HepG2 (cell line): Measurements from ENCODE around the gene ITIH3. TPM values are rescaled to one million over a fixed set of nuclear protein-coding genes. Genes with fewer than 3 reads are reported as not detected.

Experiments used
- GLI4 ChIP-seq: sonication (generic); formaldehyde crosslinking; IDR thresholded peaks from 2 replicates; pipeline ENCODE4 v1.5.1; 2020; ENCODE audit warnings: missing genetic modification reagents, mild to moderate bottlenecking, moderate library complexity, borderline replicate concordance
- HMGA1 ChIP-seq: sonication (generic); formaldehyde crosslinking; conservative IDR thresholded peaks from 2 replicates; pipeline ENCODE4 v1.4.0; 2020; ENCODE audit warnings: missing genetic modification reagents
- NFYC ChIP-seq: IDR thresholded peaks from 2 replicates; pipeline ENCODE4 v1.6.1; 2016; ENCODE audit warnings: missing genetic modification reagents, missing compliant biosample characterization
- SYNCRIP ChIP-seq: fragments of 200-400 bp; formaldehyde crosslinking; IDR thresholded peaks from 2 replicates; pipeline ENCODE4 v1.6.1; 2018; ENCODE audit warnings: mild to moderate bottlenecking, low read depth, low read length; ENCODE audit not compliant: insufficient read depth
- XBP1 ChIP-seq: sonication (generic); formaldehyde crosslinking; IDR thresholded peaks from 2 replicates; pipeline ENCODE4 v1.5.0; 2020; ENCODE audit warnings: missing genetic modification reagents
- YY1 ChIP-seq: IDR thresholded peaks from 2 replicates; pipeline ENCODE4 v1.6.1; 2011; ENCODE audit warnings: low read length, low read depth, moderate library complexity, mild to moderate bottlenecking; ENCODE audit not compliant: insufficient read depth, insufficient replicate concordance
- ZBTB21 ChIP-seq: sonication (generic); formaldehyde crosslinking; IDR thresholded peaks from 2 replicates; pipeline ENCODE4 v1.4.0; 2020; ENCODE audit warnings: missing genetic modification reagents
- ZSCAN9 ChIP-seq: IDR thresholded peaks from 2 replicates; pipeline ENCODE4 v1.6.1; 2016; ENCODE audit warnings: borderline replicate concordance
- polyA plus RNA-seq, 8 experiments: library from polyadenylated mRNA; depleted of rRNA in 3 of 8; stranded (reverse) in 7 of 8; unstranded in 1 of 8; fragments of >200 nt; fragmentation: Illumina TruSeq in 4 of 8; extraction: Trizol in 4 of 8; gene quantifications; 2 replicates each; pipeline versions ENCODE4 v1.2.1 to v1.2.3, GENCODE V29; 2011 to 2016; ENCODE audit warnings: low read depth in 4 of 8, missing spikeins in 1 of 8, mixed read lengths in 1 of 8; ENCODE audit not compliant: insufficient read depth in 1 of 8
- total RNA-seq, 5 experiments: library from RNA; depleted of rRNA; stranded (reverse); fragments of >200 nt; fragmentation: Illumina TruSeq; extraction: Trizol; gene quantifications; 2 replicates each; pipeline ENCODE4 v1.2.3, GENCODE V29; 2016; ENCODE audit warnings: low read depth in 1 of 5
- TF ChIP-seq, protein P1 (sequence below): sonication (generic); formaldehyde crosslinking; IDR thresholded peaks from 2 replicates; pipeline ENCODE4 v1.5.1; 2020; ENCODE audit warnings: mild to moderate bottlenecking, missing genetic modification reagents, moderate library complexity
- TF ChIP-seq, protein P2 (sequence below): sonication (generic); formaldehyde crosslinking; IDR thresholded peaks from 2 replicates; pipeline ENCODE4 v1.8.0; 2022; ENCODE audit warnings: mild to moderate bottlenecking, missing genetic modification reagents, moderate library complexity
- TF ChIP-seq, protein P3 (sequence below): sonication (generic); formaldehyde crosslinking; IDR thresholded peaks from 2 replicates; pipeline ENCODE4 v1.4.0; 2020; ENCODE audit warnings: missing genetic modification reagents, borderline replicate concordance
- TF ChIP-seq, protein P4 (sequence below): sonication (generic); formaldehyde crosslinking; IDR thresholded peaks from 2 replicates; pipeline ENCODE4 v1.4.0; 2020; ENCODE audit warnings: missing genetic modification reagents
- TF ChIP-seq, protein P5 (sequence below): sonication (generic); formaldehyde crosslinking; IDR thresholded peaks from 2 replicates; pipeline ENCODE4 v1.4.0; 2020; ENCODE audit warnings: mild to moderate bottlenecking, missing genetic modification reagents
- TF ChIP-seq, protein P6 (sequence below): IDR thresholded peaks from 2 replicates; pipeline ENCODE4 v1.6.1; 2016; ENCODE audit warnings: low read depth

The ITIH3 gene
- total and polyA plus RNA-seq, 2 of the 13 experiments (the other 11 are each of a cell fraction or from before 2014, with no cell fraction given): 105 to 632 TPM

DNA sequence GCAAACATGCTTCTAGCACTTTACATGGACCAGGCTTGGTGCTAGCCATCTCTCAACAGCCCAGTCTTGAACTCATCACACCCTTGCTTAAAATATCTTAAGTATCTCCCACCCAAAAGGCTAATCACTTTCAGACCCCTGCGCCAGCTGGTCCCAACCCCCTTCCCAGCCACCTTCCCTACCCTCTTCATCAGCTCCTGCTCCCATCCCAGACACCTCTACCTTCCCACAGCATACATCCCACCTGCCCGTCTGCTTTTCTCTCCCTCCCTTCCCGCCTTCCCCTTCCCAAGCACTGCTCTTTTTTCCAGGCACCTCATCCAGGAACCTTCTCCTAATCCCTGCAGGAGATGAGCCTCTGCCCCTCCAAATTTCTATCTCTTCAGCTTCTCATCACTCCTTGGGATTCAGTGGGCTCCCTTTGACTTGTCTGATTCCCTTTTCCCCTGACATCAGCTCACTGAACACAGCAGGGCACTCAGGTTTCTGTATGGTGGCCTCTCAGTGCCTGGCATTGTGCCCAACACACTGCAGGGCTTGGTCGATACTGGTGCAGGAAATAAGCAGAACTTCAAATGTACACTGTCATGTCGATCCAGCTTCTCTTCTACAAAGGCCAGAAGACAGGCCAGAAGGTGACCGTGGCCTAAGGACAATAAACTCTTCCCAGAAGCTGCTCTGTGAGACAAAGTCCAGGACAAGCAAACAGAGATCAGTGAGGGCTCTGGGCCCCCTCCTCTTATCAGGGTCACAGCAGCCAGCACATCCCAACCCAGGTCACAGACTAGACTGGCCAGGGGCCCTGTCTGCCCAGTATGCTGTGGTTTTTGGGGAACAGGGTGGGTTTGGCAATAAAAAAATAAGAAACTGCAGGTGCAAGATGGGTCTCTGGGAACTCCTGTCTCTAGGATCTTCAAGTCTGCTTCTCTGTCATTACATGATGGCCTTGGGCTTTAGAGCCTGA is 19.4 kb upstream of the ITIH3 start (continued):
- no peak for TF ChIP-seq XBP1 (CRISPR knock-in tag)
- 0 out of 2 replicates have a peak, but pooled peaks have one; percentile 63 for TF ChIP-seq ZSCAN9
- TF ChIP-seq NFYC (CRISPR knock-in tag): no peak; the same call in 1 of the 2 replicates
- TF ChIP-seq, protein P1, sequence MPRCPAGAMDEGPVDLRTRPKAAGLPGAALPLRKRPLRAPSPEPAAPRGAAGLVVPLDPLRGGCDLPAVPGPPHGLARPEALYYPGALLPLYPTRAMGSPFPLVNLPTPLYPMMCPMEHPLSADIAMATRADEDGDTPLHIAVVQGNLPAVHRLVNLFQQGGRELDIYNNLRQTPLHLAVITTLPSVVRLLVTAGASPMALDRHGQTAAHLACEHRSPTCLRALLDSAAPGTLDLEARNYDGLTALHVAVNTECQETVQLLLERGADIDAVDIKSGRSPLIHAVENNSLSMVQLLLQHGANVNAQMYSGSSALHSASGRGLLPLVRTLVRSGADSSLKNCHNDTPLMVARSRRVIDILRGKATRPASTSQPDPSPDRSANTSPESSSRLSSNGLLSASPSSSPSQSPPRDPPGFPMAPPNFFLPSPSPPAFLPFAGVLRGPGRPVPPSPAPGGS (CRISPR knock-in tag): 0 out of 2 replicates have a peak, but pooled peaks have one; percentile 62
- TF ChIP-seq SYNCRIP: no peak
- TF ChIP-seq HMGA1 (CRISPR knock-in tag): no peak
- peak; percentile 24; the same call in 1 of the 2 replicates for TF ChIP-seq GLI4 (CRISPR knock-in tag)
- peak; percentile 49 for TF ChIP-seq YY1
- TF ChIP-seq ZBTB21: no peak
- TF ChIP-seq, protein P2, sequence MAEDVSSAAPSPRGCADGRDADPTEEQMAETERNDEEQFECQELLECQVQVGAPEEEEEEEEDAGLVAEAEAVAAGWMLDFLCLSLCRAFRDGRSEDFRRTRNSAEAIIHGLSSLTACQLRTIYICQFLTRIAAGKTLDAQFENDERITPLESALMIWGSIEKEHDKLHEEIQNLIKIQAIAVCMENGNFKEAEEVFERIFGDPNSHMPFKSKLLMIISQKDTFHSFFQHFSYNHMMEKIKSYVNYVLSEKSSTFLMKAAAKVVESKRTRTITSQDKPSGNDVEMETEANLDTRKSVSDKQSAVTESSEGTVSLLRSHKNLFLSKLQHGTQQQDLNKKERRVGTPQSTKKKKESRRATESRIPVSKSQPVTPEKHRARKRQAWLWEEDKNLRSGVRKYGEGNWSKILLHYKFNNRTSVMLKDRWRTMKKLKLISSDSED (CRISPR knock-in tag): no peak
- TF ChIP-seq, protein P3, sequence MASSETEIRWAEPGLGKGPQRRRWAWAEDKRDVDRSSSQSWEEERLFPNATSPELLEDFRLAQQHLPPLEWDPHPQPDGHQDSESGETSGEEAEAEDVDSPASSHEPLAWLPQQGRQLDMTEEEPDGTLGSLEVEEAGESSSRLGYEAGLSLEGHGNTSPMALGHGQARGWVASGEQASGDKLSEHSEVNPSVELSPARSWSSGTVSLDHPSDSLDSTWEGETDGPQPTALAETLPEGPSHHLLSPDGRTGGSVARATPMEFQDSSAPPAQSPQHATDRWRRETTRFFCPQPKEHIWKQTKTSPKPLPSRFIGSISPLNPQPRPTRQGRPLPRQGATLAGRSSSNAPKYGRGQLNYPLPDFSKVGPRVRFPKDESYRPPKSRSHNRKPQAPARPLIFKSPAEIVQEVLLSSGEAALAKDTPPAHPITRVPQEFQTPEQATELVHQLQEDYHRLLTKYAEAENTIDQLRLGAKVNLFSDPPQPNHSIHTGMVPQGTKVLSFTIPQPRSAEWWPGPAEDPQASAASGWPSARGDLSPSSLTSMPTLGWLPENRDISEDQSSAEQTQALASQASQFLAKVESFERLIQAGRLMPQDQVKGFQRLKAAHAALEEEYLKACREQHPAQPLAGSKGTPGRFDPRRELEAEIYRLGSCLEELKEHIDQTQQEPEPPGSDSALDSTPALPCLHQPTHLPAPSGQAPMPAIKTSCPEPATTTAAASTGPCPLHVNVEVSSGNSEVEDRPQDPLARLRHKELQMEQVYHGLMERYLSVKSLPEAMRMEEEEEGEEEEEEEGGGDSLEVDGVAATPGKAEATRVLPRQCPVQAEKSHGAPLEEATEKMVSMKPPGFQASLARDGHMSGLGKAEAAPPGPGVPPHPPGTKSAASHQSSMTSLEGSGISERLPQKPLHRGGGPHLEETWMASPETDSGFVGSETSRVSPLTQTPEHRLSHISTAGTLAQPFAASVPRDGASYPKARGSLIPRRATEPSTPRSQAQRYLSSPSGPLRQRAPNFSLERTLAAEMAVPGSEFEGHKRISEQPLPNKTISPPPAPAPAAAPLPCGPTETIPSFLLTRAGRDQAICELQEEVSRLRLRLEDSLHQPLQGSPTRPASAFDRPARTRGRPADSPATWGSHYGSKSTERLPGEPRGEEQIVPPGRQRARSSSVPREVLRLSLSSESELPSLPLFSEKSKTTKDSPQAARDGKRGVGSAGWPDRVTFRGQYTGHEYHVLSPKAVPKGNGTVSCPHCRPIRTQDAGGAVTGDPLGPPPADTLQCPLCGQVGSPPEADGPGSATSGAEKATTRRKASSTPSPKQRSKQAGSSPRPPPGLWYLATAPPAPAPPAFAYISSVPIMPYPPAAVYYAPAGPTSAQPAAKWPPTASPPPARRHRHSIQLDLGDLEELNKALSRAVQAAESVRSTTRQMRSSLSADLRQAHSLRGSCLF: no peak
- TF ChIP-seq, protein P4, sequence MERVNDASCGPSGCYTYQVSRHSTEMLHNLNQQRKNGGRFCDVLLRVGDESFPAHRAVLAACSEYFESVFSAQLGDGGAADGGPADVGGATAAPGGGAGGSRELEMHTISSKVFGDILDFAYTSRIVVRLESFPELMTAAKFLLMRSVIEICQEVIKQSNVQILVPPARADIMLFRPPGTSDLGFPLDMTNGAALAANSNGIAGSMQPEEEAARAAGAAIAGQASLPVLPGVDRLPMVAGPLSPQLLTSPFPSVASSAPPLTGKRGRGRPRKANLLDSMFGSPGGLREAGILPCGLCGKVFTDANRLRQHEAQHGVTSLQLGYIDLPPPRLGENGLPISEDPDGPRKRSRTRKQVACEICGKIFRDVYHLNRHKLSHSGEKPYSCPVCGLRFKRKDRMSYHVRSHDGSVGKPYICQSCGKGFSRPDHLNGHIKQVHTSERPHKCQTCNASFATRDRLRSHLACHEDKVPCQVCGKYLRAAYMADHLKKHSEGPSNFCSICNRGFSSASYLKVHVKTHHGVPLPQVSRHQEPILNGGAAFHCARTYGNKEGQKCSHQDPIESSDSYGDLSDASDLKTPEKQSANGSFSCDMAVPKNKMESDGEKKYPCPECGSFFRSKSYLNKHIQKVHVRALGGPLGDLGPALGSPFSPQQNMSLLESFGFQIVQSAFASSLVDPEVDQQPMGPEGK: peak; percentile 95
- TF ChIP-seq, protein P5, sequence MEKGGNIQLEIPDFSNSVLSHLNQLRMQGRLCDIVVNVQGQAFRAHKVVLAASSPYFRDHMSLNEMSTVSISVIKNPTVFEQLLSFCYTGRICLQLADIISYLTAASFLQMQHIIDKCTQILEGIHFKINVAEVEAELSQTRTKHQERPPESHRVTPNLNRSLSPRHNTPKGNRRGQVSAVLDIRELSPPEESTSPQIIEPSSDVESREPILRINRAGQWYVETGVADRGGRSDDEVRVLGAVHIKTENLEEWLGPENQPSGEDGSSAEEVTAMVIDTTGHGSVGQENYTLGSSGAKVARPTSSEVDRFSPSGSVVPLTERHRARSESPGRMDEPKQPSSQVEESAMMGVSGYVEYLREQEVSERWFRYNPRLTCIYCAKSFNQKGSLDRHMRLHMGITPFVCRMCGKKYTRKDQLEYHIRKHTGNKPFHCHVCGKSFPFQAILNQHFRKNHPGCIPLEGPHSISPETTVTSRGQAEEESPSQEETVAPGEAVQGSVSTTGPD (CRISPR knock-in tag): 0 out of 2 replicates have a peak, but pooled peaks have one; percentile 13
- TF ChIP-seq, protein P6, sequence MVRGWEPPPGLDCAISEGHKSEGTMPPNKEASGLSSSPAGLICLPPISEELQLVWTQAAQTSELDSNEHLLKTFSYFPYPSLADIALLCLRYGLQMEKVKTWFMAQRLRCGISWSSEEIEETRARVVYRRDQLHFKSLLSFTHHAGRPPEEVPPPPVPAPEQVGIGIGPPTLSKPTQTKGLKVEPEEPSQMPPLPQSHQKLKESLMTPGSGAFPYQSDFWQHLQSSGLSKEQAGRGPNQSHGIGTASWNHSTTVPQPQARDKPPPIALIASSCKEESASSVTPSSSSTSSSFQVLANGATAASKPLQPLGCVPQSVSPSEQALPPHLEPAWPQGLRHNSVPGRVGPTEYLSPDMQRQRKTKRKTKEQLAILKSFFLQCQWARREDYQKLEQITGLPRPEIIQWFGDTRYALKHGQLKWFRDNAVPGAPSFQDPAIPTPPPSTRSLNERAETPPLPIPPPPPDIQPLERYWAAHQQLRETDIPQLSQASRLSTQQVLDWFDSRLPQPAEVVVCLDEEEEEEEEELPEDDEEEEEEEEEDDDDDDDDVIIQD (CRISPR knock-in tag): peak; percentile 67
